T-cell (primary cell): ENCODE measurements around the gene SEC61G. TPM values are rescaled to one million over a fixed set of nuclear protein-coding genes. Genes with fewer than 3 reads are reported as not detected.

Experiments
- ATAC-seq, 4 experiments: fragments of 200-7000 bp in 3 of 4; fragments of 150-1000 bp in 1 of 4; cut with Tn5 transposase; replicated peaks in 1 of 4; 1 replicate in 3 of 4; 2 replicates in 1 of 4; pipeline ENCODE4 v1.10.0; 2021; ENCODE audit warnings: moderate library complexity in 3 of 4, mild to moderate bottlenecking in 2 of 4, moderate number of reproducible peaks in 1 of 4
- CTCF ChIA-PET, 2 donors: fragments of 300-600 bp; sonication (Branson Sonifier 250); formaldehyde crosslinking; loops; one replicate each; lab custom pipeline; 2022; ENCODE audit warnings: antibody characterized with exemption in 2 of 2; lab: Charles Lee
- POLR2A ChIA-PET, 2 donors: fragments of 300-600 bp; sonication (Branson Sonifier 250); formaldehyde crosslinking; loops; one replicate each; lab custom pipeline; 2022; ENCODE audit warnings: antibody characterized with exemption in 2 of 2; lab: Charles Lee
- DNase-seq, 35 experiments: peaks; one replicate each; pipeline versions ENCODE4 v3.0.0 to v3.0.0-alpha.2; 2013 to 2023
- H3K27ac ChIP-seq: one replicate; pipeline ENCODE4 v1.5.1; 2013; ENCODE audit warnings: low read length
- H3K27me3 ChIP-seq, 2 experiments: replicated peaks in 1 of 2; 1 replicate in 1 of 2; 2 replicates in 1 of 2; pipeline versions ENCODE4 v1.6.1 to v1.7.0; 2013; ENCODE audit warnings: low read length in 1 of 2, mixed read lengths in 1 of 2; ENCODE audit not compliant: control insufficient read depth in 2 of 2, insufficient read depth in 2 of 2; ENCODE audit errors: extremely low read depth in 1 of 2
- H3K36me3 ChIP-seq, 2 donors: 1 replicate in 1 of 2; 2 replicates in 1 of 2; pipeline versions ENCODE4 v1.6.1 to v1.7.0; 2013; ENCODE audit warnings: low read length in 1 of 2; ENCODE audit not compliant: control insufficient read depth in 2 of 2, insufficient read depth in 1 of 2; ENCODE audit errors: extremely low read depth in 1 of 2
- H3K4me1 ChIP-seq, 2 experiments: 1 replicate in 1 of 2; 2 replicates in 1 of 2; pipeline versions ENCODE4 v1.6.1 to v1.7.0; 2013; ENCODE audit warnings: low read length in 2 of 2, mixed read lengths in 1 of 2; ENCODE audit not compliant: insufficient read depth in 2 of 2, control insufficient read depth in 1 of 2; ENCODE audit errors: extremely low read depth in 1 of 2
- H3K4me3 ChIP-seq, 2 donors: 1 replicate in 1 of 2; 2 replicates in 1 of 2; pipeline versions ENCODE4 v1.5.1 to v1.7.0; 2013; ENCODE audit warnings: mild to moderate bottlenecking in 2 of 2, low read length in 1 of 2, moderate library complexity in 1 of 2; ENCODE audit not compliant: control insufficient read depth in 1 of 2; ENCODE audit errors: extremely low read depth in 1 of 2
- H3K9me3 ChIP-seq: 2 replicates; pipeline ENCODE4 v1.7.0; 2013
- H3K27ac Mint-ChIP-seq, 2 donors: one replicate each; pipeline ENCODE4 v1.8.0; 2020 to 2021; ENCODE audit warnings: mild to moderate bottlenecking in 2 of 2, mixed read lengths in 2 of 2
- H3K27me3 Mint-ChIP-seq, 2 donors: one replicate each; pipeline ENCODE4 v1.8.0; 2021 to 2022; ENCODE audit warnings: mixed read lengths in 2 of 2
- H3K36me3 Mint-ChIP-seq: one replicate; pipeline ENCODE4 v1.8.0; 2021; ENCODE audit warnings: mixed read lengths
- H3K4me1 Mint-ChIP-seq, 3 donors: one replicate each; pipeline ENCODE4 v1.8.0; 2020 to 2022; ENCODE audit warnings: mixed read lengths in 3 of 3, mild to moderate bottlenecking in 1 of 3
- H3K4me3 Mint-ChIP-seq, 3 donors: one replicate each; pipeline ENCODE4 v1.8.0; 2020 to 2022; ENCODE audit warnings: mild to moderate bottlenecking in 3 of 3, mixed read lengths in 3 of 3, moderate library complexity in 3 of 3
- H3K9me3 Mint-ChIP-seq, 3 donors: one replicate each; pipeline ENCODE4 v1.8.0; 2020 to 2022; ENCODE audit warnings: mixed read lengths in 3 of 3
- WGBS: methylation state at CpG from one replicate; pipeline ENCODE4 v1.1.5; 2013; ENCODE audit warnings: missing lambda C conversion rate; ENCODE audit not compliant: insufficient coverage; 5-methylcytosine and 5-hydroxymethylcytosine counted together
- total RNA-seq, 35 experiments: library from RNA in 6 of 35; stranded (reverse) in 6 of 35; fragments of 120-200 nt in 1 of 35; gene quantifications; one replicate each; pipeline versions ENCODE4 v1.2.1 to v1.2.4 and lab custom pipeline; 2013 to 2026

SEC61G gene
- total RNA-seq, 5 donors from 2014 or later (not counting 1 experiment from before 2014, with no cell fraction given) = 42.7 to 65.1 (median 62.1) TPM

DNA sequence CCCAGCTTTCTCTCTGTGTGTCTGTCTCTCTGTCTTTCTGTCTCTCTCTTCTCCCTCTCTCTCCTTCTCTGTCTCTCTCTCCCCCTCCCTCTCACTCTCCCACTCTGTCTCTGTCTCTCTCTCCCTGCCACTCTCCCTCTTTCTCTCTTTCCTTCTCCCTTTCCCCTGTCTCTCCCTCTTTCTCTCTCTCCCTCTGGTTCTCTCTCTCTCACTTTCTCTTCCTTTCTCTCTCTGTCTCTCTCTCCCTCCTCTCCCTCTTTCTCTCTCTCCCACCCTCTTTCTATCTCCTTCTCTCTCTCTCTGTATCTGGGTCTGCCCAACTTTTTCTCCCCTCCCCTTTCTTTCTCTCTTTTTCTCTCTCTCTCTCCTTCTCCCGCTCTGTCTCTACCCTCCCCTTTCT, 36.5 kb downstream of the SEC61G start:
- ChIA-PET CTCF (interaction anchor here in 1 of 2 donors (0.7 kb wide), 1 partner anchor 1714 kb away, joined by 4 read pairs; no protein-coding TSS in a partner anchor), POLR2A (no interaction called here)
- Mint-ChIP-seq H3K4me1 (no peaks in the 10 kb centered on the region), H3K36me3 (no peaks in the 10 kb centered on the region), H3K27me3 (peaks cover 0 to 4% of the 10 kb centered on the region in 2 donors), H3K27ac (no peak overlapping the region), H3K9me3 (peaks cover 0 to 10% (median 7%) of the 10 kb centered on the region in 3 donors), H3K4me3 (no peak overlapping the region)
- DNase-seq (no peak), ATAC-seq (no peak)
- WGBS = 100% methylated on average over 1 of the region's 1 CpG
- Histone ChIP-seq H3K27me3 (no peaks in the 10 kb centered on the region), H3K4me1 (no peaks in the 10 kb centered on the region), H3K4me3 (no peak overlapping the region), H3K9me3 (no peaks in the 10 kb centered on the region), H3K36me3 (no peaks in the 10 kb centered on the region), H3K27ac (no peak overlapping the region)

- ChIA-PET CTCF (no interaction called here), POLR2A (no interaction called here)
- ATAC-seq (no peak), DNase-seq (no peak)
- Mint-ChIP-seq H3K27me3 (peaks cover 0 to 4% of the 10 kb centered on the region in 2 donors), H3K27ac (no peak overlapping the region), H3K4me3 (no peak overlapping the region), H3K9me3 (peaks cover 0 to 10% (median 9%) of the 10 kb centered on the region in 3 donors), H3K4me1 (no peaks in the 10 kb centered on the region), H3K36me3 (no peaks in the 10 kb centered on the region)
- Histone ChIP-seq H3K27ac (no peak overlapping the region), H3K27me3 (no peaks in the 10 kb centered on the region), H3K9me3 (no peaks in the 10 kb centered on the region), H3K4me1 (no peaks in the 10 kb centered on the region), H3K4me3 (no peak overlapping the region), H3K36me3 (no peaks in the 10 kb centered on the region)
- WGBS = 70% methylated on average over 3 of the region's 9 CpGs
Measured at GRCh38 chr7:54722026-54722425, 37.0 kb downstream of the SEC61G start.

- Histone ChIP-seq H3K4me1 (no peaks in the 10 kb centered on the region), H3K27ac (no peak overlapping the region), H3K36me3 (no peaks in the 10 kb centered on the region), H3K9me3 (no peaks in the 10 kb centered on the region), H3K4me3 (no peak overlapping the region), H3K27me3 (no peaks in the 10 kb centered on the region)
- ChIA-PET POLR2A (no interaction called here), CTCF (no interaction called here)
- no peaks in the 10 kb centered on the region for H3K36me3 Mint-ChIP-seq
- 90% methylated on average over 2 of the region's 4 CpGs for WGBS
- peaks cover 0 to 13% (median 10%) of the 10 kb centered on the region in 3 donors for H3K9me3 Mint-ChIP-seq
- no peak overlapping the region for H3K4me3 Mint-ChIP-seq
- no peaks in the 10 kb centered on the region for H3K4me1 Mint-ChIP-seq
- DNase-seq (no peak), ATAC-seq (no peak)
- peaks cover 0 to 4% of the 10 kb centered on the region in 2 donors for H3K27me3 Mint-ChIP-seq
- H3K27ac Mint-ChIP-seq = no peak overlapping the region
Measured at GRCh38 chr7:54719974-54720373, 39.0 kb downstream of the SEC61G start.

GRCh38 chr7:54719425-54719824, 39.6 kb downstream of the SEC61G start:
- H3K27me3 Mint-ChIP-seq = peaks cover 0 to 4% of the 10 kb centered on the region in 2 donors
- H3K4me3 Mint-ChIP-seq = no peak overlapping the region
- peaks cover 0 to under 1% of the 10 kb centered on the region in 2 experiments for H3K27me3 ChIP-seq
- H3K27ac ChIP-seq = no peak overlapping the region
- no peak overlapping the region for H3K27ac Mint-ChIP-seq
- DNase-seq = no peak
- no peak for ATAC-seq
- no peaks in the 10 kb centered on the region for H3K9me3 ChIP-seq
- no peaks in the 10 kb centered on the region for H3K36me3 ChIP-seq
- ChIA-PET CTCF (no interaction called here), POLR2A (no interaction called here)
- H3K9me3 Mint-ChIP-seq = peaks cover 0 to 13% (median 10%) of the 10 kb centered on the region in 3 donors
- H3K36me3 Mint-ChIP-seq = no peaks in the 10 kb centered on the region
- no peaks in the 10 kb centered on the region for H3K4me1 ChIP-seq
- H3K4me3 ChIP-seq = no peak overlapping the region
- H3K4me1 Mint-ChIP-seq = no peaks in the 10 kb centered on the region

DNA sequence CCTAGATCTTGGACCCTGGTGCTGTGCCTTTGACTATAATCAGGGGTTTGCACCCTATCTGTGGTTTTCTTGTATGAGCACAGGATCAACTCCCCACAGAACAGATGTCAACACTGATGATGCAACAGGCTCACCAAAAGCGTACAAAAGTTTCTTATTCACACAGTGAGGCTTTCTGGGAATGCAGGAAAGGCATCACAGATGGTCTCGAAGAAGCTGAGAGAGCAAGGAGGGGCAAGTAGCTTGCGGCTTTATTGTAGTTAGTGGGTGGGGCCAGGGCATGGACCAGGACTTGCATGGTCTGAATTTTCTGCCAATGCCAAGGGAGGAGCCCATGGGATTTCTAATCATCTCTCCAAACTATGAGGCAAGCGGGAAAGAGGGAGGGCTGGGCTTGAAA, 46.2 kb downstream of the SEC61G start:
- ChIA-PET CTCF (no interaction called here), POLR2A (no interaction called here)
- Mint-ChIP-seq H3K4me1 (no peaks in the 10 kb centered on the region), H3K27me3 (peaks cover 0 to 5% of the 10 kb centered on the region in 2 donors), H3K27ac (no peak overlapping the region), H3K4me3 (no peak overlapping the region), H3K9me3 (peaks cover 2 to 15% (median 9%) of the 10 kb centered on the region in 3 donors), H3K36me3 (peaks cover 5% of the 10 kb centered on the region)
- ATAC-seq (no peak), DNase-seq (no peak)
- H3K4me3 ChIP-seq = no peak overlapping the region
- no peaks in the 10 kb centered on the region for H3K36me3 ChIP-seq
- H3K4me1 ChIP-seq = no peaks in the 10 kb centered on the region
- 80% methylated on average over 1 of the region's 4 CpGs for WGBS
- peaks cover 0 to 3% of the 10 kb centered on the region in 2 experiments for H3K27me3 ChIP-seq
- no peaks in the 10 kb centered on the region for H3K9me3 ChIP-seq
- H3K27ac ChIP-seq = no peak overlapping the region

GRCh38 chr7:54711900-54712595, 47.0 kb downstream of the SEC61G start:
- DNase-seq (no peak), ATAC-seq (no peak)
- WGBS = 54% methylated on average over 2 of the region's 2 CpGs
- no peak overlapping the region for H3K4me3 ChIP-seq
- H3K27ac Mint-ChIP-seq = no peak overlapping the region
- H3K27ac ChIP-seq = no peak overlapping the region
- H3K4me3 Mint-ChIP-seq = no peak overlapping the region
- no peaks in the 10 kb centered on the region for H3K36me3 ChIP-seq
- H3K9me3 Mint-ChIP-seq = peaks cover 2 to 16% (median 11%) of the 10 kb centered on the region in 3 donors
- no peaks in the 10 kb centered on the region for H3K9me3 ChIP-seq
- H3K4me1 Mint-ChIP-seq = no peaks in the 10 kb centered on the region
- POLR2A ChIA-PET = no interaction called here
- CTCF ChIA-PET = no interaction called here
- peaks cover 0 to 3% of the 10 kb centered on the region in 2 experiments for H3K27me3 ChIP-seq
- H3K36me3 Mint-ChIP-seq = peaks cover 5% of the 10 kb centered on the region
- no peaks in the 10 kb centered on the region for H3K4me1 ChIP-seq
- H3K27me3 Mint-ChIP-seq = peaks cover 0 to 5% of the 10 kb centered on the region in 2 donors
